HL-60 (cell line): ENCODE measurements around the gene MICU1.

Source experiments
- CTCF ChIP-seq: IDR thresholded peaks from one replicate; pipeline ENCODE4 v1.5.1; 2011; ENCODE audit warnings: low read length, control low read depth, inconsistent platforms; ENCODE audit not compliant: insufficient read depth
- REST ChIP-seq: IDR thresholded peaks from 2 replicates; pipeline ENCODE4 v1.6.1; 2012; ENCODE audit warnings: low read depth; ENCODE audit not compliant: insufficient replicate concordance

GRCh38 chr10:72318418-72319262, 307.2 kb downstream of the MICU1 start:
- TF ChIP-seq REST (no peak), CTCF (no peak)
